Measurements from ENCODE around the gene UBL7. TPM values are rescaled to one million over a fixed set of nuclear protein-coding genes. Genes with fewer than 3 reads are reported as not detected.
"Not testable (repeated sequence)": the region's sequence is repeated elsewhere in the genome, so short reads cannot be mapped to it uniquely, and the experiment has no call there.

Gene UBL7, protein sequence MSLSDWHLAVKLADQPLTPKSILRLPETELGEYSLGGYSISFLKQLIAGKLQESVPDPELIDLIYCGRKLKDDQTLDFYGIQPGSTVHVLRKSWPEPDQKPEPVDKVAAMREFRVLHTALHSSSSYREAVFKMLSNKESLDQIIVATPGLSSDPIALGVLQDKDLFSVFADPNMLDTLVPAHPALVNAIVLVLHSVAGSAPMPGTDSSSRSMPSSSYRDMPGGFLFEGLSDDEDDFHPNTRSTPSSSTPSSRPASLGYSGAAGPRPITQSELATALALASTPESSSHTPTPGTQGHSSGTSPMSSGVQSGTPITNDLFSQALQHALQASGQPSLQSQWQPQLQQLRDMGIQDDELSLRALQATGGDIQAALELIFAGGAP
- 23.8 TPM for total RNA-seq (ENCODE audit: insufficient read depth, low replicate concordance)

DNA sequence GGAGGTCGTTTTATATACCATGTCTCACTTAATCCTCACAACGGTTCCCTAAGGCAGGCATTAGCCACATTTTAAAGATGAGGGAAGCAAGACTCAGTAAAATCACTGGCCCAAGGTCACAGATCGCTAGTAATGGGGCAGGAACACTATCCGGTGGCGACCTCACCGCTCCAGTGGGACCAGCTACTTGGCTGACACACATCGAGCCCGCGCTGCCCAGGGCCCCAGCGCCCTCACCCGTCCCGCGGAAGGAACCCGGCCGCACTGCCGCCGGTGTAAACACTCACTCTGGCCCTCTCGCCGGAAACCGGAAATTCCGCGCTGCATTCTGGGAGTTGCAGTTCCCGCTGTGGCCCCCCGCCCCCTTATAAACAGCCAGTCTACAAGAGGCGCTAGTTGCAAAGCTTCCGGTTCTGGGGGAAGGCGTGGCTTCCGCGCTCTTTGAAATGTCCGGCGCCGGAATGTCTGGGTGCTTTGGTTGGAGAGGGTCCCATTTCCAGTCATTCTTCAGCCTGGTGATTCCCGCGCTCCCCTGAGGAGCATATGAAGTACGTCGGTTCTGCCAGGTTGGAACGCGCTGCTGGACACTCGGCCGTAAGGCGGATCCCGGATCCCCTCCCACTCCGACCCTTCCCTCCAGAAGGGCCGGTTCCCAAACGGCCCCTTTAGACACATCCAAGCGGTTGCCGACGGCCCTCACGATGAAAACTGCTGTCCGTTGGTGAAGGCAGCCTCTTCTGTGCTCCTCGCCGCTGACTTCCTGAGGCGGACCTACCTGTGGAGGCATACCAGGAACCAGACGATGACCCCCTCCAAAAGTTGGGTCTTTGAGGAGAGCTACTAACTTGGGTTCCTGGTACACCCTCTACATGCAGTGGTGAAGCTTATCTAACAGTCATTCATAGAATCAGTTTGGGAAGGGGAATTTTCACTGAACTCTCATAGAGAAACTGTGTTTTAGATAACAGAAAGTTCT is at the start of gene UBL7:
Gene UBL7 (minus strand): TSS at position 290 of the 976 bp plus-strand sequence. CDS start 2,293 bp downstream, outside the sequence.
- DNase-seq (ENCODE audit: low spot score), result peak; percentile 99

DNA sequence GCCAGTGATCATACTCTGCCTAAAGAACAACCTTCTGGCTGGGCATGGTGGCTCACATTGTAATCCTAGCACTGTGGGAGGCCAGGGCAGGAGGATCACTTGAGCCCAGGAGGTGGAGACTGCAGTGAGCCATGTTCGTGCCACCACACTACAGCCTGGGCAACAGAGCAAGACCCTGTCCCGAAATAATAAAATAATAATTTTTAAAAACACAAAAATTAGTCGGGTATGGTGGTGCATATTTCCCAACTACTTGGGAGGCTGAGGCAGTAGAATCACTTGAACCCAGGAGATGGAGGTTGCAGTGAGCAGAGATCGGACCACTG is 45.5 kb upstream of the UBL7 start:
- no peak for DNase-seq (ENCODE audit: low spot score)

DNA sequence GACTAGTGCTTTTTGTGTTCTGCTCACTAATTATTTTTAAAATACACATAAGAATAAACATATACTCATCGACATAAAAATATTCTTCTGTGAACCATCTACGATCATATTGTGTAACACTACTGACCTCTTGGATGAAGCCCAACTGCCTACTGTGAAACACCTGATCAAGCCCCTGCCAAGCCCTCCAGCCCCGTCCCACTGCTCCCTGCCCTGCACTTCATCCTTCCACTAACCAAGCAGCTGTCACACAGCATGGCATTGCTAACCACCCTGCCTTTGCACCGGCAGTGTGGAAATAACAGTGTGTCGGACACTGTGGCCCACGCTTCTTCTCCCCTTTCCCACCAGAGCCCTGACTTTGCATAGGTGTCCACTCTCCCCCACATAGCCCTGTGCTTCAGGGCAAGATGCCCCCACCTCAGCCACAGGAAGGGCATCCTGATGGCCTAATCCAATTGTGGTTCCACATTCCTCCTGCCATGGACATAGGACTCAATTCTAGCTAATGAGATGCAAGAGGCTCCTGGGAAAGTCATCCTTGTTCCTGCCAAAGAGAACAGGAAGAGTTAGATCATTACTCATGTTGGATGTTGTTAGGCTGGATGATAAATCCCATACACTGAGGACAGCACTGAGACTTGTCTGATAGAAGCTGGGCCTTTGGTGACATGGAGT is 45.0 kb upstream of the UBL7 start:
- no peak for DNase-seq (ENCODE audit: low spot score)

DNA sequence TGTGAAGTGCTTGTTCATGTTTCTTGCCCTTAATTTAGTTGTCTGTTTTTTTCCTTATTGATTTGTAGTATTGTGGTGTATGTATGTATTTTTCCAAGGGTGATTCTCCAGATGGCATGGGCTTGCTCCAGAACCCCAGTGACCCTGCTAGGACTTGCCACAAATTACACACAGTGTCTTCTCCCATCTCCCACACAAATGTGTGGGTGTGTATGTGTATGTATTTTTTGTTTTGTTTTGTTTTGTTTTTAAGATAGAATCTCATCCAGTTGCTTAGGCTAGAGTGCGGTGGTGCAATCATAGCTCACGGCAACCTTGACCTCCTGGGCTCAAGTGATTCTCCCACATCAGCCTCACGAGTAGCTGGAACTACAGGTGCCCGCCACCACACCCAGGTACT is 43.9 kb upstream of the UBL7 start:
- DNase-seq (ENCODE audit: low spot score), result no peak

DNA sequence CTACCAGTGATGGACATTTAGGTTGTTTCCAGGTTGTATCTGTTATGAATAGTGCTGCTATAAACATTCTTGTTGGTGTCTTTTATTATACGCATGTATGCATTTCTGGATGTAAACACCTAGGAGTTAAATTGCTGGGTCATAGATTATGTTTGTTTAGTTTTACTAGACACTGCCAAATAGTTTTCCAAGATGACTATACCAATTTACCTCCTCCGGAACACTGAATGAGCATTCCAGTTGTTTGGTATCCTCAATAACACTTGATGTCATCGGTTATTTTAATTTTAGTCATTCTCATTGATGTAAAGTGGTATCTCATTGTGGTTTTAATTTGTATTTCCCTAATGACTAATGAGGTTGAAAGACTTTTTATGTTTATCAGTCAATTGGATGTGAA is 43.5 kb upstream of the UBL7 start:
- DNase-seq (ENCODE audit: low spot score), result no peak

DNA sequence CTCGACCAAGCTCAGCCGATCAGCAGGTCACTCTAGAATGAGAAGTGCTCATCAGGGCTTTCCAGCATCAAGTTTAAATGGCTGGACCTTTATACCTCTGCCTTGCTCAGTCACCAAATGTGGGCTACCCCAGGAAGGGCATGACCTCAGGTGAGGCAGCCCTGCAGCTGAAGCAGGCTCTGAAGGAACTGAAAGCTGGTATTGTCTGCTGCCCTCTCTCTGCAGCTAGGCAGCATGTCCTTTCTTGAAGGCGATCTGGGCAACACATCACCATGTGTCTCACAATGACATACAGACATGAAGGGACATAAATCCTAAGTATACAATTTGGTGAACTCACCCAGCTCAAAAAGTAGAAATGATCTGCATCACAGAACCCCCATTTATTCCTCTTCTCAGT is 41.3 kb upstream of the UBL7 start:
- no peak for DNase-seq (ENCODE audit: low spot score)

DNA sequence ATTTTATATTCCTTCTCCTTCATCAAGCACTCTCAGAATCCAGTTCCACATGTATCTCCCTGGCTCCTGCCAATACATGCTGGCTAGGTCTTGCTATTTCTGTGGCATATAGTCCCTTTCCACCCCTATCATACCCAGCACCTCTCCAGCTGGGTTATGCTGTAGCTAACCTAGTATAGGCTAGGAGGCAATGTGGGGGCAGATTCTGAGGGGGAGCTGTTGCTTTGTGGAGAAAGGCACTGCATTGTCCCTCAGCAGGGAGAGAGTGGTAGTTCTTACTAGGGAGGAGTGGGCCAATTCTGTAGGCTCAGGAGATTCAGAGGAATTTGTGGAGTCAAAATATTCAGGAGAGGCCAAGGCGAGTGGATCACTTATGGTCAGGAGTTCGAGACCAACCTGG is 39.4 kb upstream of the UBL7 start:
- no peak for DNase-seq (ENCODE audit: low spot score)

DNA sequence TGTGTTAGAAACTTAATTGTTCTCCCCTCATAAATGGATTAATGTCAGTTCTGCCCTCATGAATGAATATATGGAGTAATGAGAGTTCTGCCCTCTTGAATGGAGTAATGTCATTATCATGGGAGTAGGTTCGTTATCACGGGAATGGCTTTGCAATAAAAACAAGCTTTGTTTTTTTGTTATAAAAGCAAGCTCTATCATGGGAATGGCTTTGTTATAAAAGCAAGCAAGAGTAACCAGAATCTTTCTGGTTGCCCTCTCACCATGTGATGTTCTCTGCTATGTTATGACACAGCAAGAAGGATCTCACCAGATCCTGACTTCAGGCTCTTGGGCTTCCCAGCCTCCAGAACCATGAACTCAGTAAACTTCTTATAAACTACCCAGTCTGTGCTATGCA is 38.4 kb upstream of the UBL7 start:
- no peak for DNase-seq (ENCODE audit: low spot score)

DNA sequence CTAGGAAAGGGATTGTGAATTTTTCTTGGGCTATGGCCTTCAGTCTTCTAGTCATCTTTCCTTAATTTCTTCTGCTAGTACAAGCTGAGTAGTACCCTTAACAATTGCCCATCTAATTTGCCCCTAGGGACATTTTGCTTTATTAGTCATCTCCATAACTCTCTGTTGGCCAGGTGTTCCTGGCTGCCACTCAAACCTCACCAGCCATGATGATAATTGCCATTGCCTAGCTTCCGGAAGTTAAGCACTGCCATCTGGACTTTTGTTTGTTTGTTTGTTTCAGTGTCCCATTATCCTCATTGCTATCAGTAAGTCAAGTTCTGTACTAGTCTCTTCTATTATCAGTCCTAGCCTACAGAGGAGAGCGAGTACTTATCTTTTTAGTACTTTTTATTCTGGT is 36.6 kb upstream of the UBL7 start:
- DNase-seq (ENCODE audit: low spot score), result no peak

DNA sequence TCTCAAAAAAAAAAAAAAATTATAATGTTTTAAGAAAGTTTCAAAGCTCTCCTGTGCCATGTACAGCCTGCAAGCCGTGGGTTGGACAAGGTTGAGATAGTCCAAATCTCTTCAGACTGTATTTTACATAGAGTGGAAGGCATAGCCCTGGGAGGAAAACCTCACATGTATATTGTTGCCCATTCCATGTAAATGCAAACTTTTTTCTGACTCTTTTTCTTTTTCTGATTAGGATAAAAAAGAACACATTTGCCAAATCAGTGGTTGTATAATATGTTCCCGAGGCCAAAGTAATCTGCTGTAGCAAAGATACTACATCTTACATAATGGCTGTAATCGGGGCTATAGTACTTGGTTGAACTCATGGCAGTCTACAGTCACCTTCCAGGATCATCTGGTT is 35.7 kb upstream of the UBL7 start:
- no peak for DNase-seq (ENCODE audit: low spot score)

DNA sequence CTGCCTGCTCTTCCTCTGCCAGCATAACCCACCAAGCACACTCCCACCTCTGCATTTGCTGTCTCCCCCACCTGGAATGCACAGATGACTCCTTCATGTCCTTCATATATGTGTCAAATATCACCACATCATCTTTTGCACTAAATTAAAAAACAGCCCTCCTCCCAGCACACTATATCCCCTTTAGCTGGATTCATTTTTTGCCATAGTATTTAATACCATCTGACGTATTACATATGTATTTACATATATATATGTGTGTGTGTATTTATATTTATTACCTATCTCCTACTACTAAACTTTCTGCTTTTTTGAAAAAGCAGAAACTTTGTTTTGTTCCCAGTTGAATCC is 29.4 kb upstream of the UBL7 start:
- no peak for DNase-seq (ENCODE audit: low spot score)

DNA sequence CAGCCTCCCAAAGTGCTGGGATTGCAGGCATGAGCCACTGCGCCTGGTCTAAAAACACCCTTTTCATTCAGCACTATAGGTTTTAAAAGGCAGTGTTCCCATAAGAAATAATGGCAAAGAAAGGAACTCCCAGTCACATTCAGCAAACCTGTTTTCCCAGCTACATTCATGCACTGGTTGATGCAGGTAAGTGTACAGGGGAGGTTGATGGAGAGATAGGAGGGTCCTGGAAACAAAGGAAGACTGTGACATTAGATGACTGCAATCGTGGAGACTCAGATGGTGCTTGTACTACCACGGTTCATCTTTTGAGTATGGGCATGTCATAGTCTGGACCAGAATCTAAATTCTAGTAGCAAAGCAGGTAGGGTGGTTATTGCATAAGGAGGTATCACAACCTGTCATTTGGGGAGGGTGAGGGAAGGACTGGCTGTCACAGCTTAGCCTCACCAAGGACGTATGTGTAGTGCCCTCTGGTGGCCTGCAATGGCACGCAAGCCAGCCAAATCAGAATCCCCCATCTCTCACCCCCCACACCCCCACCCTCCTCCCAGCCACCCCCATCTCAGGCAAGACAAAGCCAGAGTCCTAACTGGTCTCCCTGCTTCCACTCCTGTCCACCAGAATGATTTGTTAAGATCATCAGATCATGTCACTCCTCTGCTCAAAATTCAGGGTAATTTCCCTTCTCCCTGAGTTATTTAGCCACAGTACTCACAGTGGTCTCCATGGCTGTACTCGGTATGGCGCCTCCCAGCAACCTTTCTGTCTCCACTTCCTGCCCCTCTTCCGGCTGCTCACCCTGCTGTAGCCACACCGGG is 28.8 kb upstream of the UBL7 start:
- peak; percentile 54 for DNase-seq (ENCODE audit: low spot score)

DNA sequence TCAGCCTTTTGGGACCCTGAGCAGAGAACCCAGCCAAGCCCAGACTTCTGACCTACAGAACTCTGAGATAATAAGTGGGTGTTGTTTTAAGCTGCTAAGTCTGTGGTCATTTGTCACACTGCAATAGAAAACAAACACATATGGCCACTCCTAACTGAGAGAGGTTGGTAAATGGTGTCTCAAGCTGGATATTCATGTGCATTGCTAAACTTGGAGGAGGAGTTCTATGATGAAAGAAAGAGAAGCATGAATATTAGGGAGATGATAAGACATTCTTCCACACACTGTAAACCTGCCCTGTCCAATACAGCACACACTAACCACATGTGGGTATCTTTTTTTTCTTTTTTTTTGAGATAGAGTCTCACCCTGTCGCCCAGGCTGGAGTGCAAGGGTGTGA is 27.8 kb upstream of the UBL7 start:
- DNase-seq (ENCODE audit: low spot score), result no peak

DNA sequence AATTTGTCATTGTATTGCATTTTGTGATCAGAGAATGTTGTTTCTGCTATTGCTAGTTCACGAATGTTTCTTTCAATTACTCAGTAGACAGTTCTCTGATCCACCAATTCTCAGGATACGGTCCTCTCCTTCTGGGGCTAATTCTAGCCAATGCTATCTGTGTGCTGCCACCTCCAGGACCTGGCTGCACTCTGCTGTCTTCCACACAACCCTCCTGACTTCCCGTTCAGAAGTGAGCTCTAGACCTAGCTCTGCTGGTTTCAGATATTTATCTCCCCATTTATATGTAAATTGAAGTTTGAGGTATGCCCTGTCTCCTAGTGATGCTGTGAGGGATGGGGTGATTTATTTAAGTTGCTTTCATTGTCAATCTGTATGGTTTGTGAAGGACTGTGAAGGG is 21.7 kb upstream of the UBL7 start:
- no peak for DNase-seq (ENCODE audit: low spot score)

DNA sequence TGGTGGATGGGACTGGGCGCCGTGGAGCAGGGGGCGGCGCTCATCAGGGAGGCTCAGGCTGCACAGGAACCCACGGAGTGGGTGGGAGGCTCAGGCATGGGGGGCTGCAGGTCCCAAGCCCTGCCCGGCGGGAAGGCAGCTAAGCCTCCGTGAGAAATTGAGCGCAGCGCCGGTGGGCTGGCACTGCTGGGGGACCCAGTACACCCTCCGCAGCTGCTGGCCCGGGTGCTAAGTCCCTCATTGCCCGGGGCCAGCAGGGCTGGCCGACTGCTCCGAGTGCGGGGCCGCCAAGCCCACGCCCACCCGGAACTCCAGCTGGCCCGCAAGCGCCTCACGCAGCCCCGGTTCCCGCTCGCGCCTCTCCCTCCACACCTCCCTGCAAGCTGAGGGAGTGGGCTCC is 19.4 kb upstream of the UBL7 start:
- DNase-seq (ENCODE audit: low spot score), result not testable (repeated sequence)

DNA sequence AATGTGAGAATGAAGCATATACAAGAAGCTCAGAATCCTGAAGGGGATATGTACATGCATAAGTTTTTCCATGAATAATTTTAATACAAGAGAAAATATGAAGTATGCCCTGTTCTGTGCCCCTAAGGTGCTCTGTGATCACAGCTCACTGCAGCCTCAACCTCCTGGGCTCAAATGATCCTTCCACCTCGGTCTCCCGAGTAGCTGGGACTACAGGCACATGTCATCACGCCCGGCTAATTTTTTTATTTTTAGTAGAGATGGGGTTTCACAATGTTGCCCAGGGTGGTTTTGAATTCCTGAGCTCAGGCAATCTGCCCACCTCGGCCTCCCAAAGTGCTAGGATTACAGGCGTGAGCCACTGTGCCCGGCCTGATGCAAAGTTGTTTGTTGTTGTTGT is 10.7 kb upstream of the UBL7 start:
- DNase-seq (ENCODE audit: low spot score), result not testable (repeated sequence)

DNA sequence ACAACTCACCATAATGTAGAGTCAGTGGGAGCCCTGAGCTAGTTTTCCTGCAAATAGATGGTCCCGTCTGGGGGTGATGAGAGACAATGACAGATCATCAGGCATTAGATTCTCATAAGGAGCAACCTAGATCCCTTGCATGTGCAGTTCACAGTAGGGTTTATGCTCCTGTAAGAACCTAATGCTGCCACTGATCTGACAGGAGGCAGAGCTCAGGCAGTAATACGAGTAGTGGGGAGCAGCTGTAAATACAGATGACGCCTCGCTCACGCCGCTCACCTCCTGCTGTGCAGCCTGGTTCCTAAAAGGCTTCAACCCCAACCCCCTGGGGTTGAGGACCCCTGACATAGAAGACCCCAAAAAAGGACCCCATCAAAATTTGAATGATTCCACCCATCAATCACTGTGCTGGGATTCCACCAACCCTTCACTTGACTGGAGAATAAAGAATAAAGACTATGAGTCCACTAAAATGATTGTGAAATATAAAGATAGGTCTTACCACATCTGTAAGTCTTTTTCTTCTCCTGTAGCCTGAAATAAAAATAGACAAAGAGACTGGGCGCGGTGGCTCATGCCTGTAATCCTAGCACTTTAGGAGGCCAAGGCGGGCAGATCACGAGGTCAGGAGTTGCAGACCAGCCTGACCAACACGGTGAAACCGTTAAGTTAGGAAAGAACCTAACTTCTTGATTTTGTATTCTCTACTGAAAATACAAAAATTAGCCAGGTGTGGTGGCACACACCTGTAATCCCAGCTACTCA is 9.9 kb upstream of the UBL7 start:
- no peak for DNase-seq (ENCODE audit: low spot score)

DNA sequence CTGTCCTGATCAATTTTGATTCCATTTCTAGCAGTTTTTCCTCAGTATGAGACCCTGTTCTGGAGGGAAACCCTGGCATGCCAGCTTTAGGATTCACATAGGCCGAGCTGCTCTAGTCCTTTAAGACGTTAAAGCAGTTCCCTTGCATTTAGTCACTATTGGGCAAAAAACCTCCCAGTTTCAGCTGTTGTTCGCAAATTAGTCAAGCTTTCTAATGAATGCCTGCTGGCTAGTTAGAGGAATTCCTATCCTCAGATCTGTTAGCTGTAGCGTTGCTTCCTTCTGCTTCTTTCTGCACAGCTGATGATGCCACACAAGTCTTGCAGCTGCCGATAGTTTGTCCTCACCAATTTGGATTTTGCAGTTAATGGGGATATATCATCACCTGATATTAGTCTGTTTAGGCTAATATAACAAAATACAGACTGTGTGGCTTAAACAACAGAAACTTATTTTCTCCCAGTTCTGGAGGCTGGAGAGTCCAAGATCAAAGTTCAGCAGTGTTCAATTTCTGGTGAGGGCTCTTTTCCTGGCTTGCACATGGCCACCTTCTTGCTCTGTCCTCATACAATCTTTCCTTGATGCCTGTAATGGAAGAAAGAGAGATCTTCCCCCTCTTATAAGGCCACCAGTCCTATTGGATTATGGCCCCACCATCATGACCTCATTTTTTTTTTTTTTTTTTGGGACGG is 7.5 kb upstream of the UBL7 start:
- no peak for DNase-seq (ENCODE audit: low spot score)

DNA sequence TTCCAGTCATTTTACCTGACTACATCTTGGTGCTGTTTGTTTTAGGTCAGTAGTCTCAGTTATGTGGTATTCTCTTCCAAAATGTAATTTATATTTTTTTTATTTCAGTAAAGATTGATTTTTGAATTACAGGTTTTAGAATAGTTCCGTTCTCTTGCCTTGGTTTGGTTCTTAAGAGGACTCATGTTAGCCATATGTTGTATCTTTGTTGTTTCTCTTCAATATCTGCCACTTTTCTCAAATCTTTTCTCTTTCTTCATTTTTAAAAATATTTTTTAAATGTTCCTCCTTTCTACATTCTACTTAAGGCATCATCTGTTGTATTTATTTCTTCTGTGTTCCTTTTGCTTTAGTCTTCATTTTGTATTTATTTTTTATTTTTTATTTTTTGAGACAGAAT is 5.6 kb upstream of the UBL7 start:
- no peak for DNase-seq (ENCODE audit: low spot score)

DNA sequence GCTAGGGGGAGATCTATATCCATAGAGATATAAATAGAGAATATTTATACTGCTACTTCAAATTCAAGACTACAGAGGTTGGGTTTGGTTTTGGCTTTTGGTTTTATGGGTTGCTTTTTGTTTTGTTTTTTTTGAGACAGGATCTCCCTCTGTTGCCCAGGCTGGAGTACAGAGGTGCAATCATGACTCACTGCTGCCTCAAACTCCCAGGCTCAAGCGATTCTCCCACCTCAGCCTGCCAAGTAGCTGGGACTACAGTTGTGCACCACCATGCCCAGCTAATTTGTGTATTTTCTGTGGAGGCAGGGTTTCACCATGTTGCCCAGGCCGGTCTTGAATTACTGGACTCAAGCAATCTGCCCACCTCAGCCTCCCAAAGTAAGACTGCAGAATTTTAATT is 3.9 kb upstream of the UBL7 start:
- no peak for DNase-seq (ENCODE audit: low spot score)

Data from umbilical cord (tissue), 2 donors.